Measurements from ENCODE around the gene CUX1.

CUX1 gene

DNA sequence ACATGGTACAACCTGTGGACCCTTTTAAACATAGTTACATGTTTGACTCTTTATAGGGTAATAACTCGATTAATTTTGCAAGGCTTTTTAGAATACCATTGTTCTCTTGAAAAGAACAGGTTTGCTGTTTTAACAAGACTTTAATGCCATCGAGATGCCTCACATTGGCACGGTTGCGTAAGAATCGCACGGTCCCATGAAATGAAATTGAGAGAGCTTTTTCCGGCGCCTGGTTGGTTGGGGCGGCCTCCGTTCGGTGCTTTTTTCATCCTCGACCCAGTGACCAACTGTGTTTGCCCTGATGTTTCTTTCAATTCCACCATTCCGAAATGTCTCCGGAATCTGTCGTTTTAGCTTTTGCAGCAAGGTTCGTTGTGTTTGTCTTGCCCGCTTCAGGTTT is 142.4 kb downstream of the CUX1 start:
- Histone ChIP-seq H3K27ac (no peak overlapping the region), H4K20me1 (ENCODE audit: insufficient read depth) (no peaks in the 10 kb centered on the region), H3K9ac (no peak overlapping the region), H3K36me3 (ENCODE audit: insufficient read depth) (no peaks in the 10 kb centered on the region), H3K79me2 (ENCODE audit: insufficient read depth, low read depth) (no peaks in the 10 kb centered on the region), H2AFZ (ENCODE audit: low read depth) (no peak overlapping the region), H3K4me3 (IDR thresholded peaks at IDR 0.05; ENCODE audit: insufficient read depth, low read depth, low read length) (no peak overlapping the region), H3K4me2 (no peak overlapping the region), H3K27me3 (ENCODE audit: insufficient read depth, low read depth) (no peaks in the 10 kb centered on the region), H3K4me1 (ENCODE audit: low read depth, poor library complexity, severe bottlenecking) (no peaks in the 10 kb centered on the region)
- TF ChIP-seq, protein P1, sequence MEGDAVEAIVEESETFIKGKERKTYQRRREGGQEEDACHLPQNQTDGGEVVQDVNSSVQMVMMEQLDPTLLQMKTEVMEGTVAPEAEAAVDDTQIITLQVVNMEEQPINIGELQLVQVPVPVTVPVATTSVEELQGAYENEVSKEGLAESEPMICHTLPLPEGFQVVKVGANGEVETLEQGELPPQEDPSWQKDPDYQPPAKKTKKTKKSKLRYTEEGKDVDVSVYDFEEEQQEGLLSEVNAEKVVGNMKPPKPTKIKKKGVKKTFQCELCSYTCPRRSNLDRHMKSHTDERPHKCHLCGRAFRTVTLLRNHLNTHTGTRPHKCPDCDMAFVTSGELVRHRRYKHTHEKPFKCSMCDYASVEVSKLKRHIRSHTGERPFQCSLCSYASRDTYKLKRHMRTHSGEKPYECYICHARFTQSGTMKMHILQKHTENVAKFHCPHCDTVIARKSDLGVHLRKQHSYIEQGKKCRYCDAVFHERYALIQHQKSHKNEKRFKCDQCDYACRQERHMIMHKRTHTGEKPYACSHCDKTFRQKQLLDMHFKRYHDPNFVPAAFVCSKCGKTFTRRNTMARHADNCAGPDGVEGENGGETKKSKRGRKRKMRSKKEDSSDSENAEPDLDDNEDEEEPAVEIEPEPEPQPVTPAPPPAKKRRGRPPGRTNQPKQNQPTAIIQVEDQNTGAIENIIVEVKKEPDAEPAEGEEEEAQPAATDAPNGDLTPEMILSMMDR (conservative IDR thresholded peaks at IDR 0.05; ENCODE audit: low read depth, low read length), result no peak

DNA sequence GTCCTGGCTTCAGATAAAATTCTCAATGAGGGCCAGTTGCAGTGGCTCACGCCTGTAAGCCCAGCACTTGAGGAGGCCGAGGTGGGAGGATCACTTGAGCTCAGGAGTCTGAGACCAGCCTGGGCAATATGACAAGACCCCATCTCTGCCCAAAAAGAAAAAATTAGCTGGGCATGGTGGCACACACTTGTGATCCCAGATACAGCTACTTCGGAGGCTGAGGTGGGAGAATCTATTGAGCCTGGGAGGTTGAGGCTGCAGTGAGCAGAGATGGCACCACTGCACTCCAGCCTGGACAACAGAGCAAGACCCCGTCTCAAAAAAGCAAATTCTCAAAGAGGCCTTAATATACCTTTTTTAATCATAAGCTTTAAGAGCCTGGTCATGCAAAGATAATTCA is 142.9 kb downstream of the CUX1 start:
- H3K79me2 ChIP-seq (ENCODE audit: insufficient read depth, low read depth), result no peaks in the 10 kb centered on the region
- H3K4me1 ChIP-seq (ENCODE audit: low read depth, poor library complexity, severe bottlenecking), result no peaks in the 10 kb centered on the region
- H3K36me3 ChIP-seq (ENCODE audit: insufficient read depth), result no peaks in the 10 kb centered on the region
- no peak overlapping the region for H2AFZ ChIP-seq (ENCODE audit: low read depth)
- no peak overlapping the region for H3K27ac ChIP-seq
- no peak overlapping the region for H3K4me3 ChIP-seq (IDR thresholded peaks at IDR 0.05; ENCODE audit: insufficient read depth, low read depth, low read length)
- H4K20me1 ChIP-seq (ENCODE audit: insufficient read depth), result no peaks in the 10 kb centered on the region
- no peaks in the 10 kb centered on the region for H3K27me3 ChIP-seq (ENCODE audit: insufficient read depth, low read depth)
- no peak overlapping the region for H3K9ac ChIP-seq
- H3K4me2 ChIP-seq, result no peak overlapping the region
- TF ChIP-seq, protein P1 (conservative IDR thresholded peaks at IDR 0.05; ENCODE audit: low read depth, low read length), result no peak

DNA sequence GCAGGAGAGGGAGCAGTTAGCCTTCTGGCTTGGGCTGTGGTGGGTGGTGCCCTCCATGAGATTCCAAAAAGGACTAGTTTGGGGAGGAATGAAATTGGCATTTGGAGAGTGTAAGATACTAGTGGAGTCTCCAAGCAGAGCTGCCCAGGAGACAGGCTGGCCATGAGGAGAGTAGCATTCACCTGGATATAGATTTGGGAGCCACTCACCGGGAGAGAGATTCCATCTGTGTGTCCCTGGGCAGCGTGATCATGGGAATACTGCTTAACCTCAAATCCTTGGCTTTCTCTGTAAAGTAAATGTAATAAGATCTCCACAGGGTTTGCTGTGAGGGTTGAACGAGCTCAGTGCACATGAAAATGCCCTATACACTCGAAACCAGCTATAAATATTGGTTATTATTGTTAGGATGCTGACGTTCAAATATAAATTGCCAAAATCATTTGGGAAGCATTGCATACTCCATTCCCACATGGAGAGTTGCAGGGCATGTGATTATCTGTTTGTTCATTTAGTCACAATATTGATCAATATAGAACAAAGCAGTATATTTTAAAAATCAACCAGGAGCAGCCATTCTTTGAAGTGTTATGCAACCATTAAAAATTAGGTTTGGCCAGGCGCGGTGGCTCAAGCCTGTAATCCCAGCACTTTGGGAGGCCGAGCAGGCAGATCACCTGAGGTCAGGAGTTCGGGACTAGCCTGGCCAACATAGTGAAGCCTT is 143.7 kb downstream of the CUX1 start:
- Histone ChIP-seq H2AFZ (ENCODE audit: low read depth) (no peak overlapping the region), H3K4me1 (ENCODE audit: low read depth, poor library complexity, severe bottlenecking) (no peaks in the 10 kb centered on the region), H3K36me3 (ENCODE audit: insufficient read depth) (no peaks in the 10 kb centered on the region), H4K20me1 (ENCODE audit: insufficient read depth) (no peaks in the 10 kb centered on the region), H3K4me2 (no peak overlapping the region), H3K4me3 (IDR thresholded peaks at IDR 0.05; ENCODE audit: insufficient read depth, low read depth, low read length) (no peak overlapping the region), H3K79me2 (ENCODE audit: insufficient read depth, low read depth) (no peaks in the 10 kb centered on the region), H3K27me3 (ENCODE audit: insufficient read depth, low read depth) (no peaks in the 10 kb centered on the region), H3K9ac (no peak overlapping the region), H3K27ac (no peak overlapping the region)
- TF ChIP-seq, protein P1 (conservative IDR thresholded peaks at IDR 0.05; ENCODE audit: low read depth, low read length), result no peak

DNA sequence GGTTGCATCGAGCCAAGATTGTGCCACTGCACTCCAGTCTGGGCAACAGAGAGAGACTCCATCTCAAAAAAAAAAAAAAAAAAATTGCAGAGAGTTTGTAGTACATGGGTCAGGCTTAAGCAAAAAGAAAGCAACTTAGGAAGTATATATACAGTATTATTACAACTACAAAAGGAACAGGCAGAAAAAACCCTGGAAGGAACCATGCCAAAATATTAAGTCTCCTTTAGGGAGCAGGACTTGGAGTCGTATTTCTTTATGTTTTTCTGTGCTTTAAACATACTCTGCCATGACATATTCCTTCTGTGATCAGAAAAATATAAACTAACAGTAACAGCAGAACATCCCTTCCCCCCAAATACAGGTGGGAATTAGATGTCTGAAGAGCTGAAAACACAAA is 144.4 kb downstream of the CUX1 start:
- H2AFZ ChIP-seq (ENCODE audit: low read depth), result no peak overlapping the region
- H3K4me2 ChIP-seq, result no peak overlapping the region
- H3K36me3 ChIP-seq (ENCODE audit: insufficient read depth), result no peaks in the 10 kb centered on the region
- no peaks in the 10 kb centered on the region for H4K20me1 ChIP-seq (ENCODE audit: insufficient read depth)
- no peak overlapping the region for H3K4me3 ChIP-seq (IDR thresholded peaks at IDR 0.05; ENCODE audit: insufficient read depth, low read depth, low read length)
- H3K4me1 ChIP-seq (ENCODE audit: low read depth, poor library complexity, severe bottlenecking), result no peaks in the 10 kb centered on the region
- no peaks in the 10 kb centered on the region for H3K27me3 ChIP-seq (ENCODE audit: insufficient read depth, low read depth)
- H3K27ac ChIP-seq, result no peak overlapping the region
- TF ChIP-seq, protein P1 (conservative IDR thresholded peaks at IDR 0.05; ENCODE audit: low read depth, low read length), result no peak
- no peak overlapping the region for H3K9ac ChIP-seq
- H3K79me2 ChIP-seq (ENCODE audit: insufficient read depth, low read depth), result no peaks in the 10 kb centered on the region

All from KMS-11 (cell line).